Colonic mucosa (tissue), 4 donors: ENCODE results near the gene SGPP1. TPM values are rescaled to one million over a fixed set of nuclear protein-coding genes. Genes with fewer than 3 reads are reported as not detected.
"Not testable (repeated sequence)": the region's sequence is repeated elsewhere in the genome, so short reads cannot be mapped to it uniquely, and the experiment has no call there.

Source experiments
- DNase-seq: peaks from one replicate; pipeline ENCODE4 v3.0.0-alpha.2; 2020
- H3K27ac ChIP-seq: fragments of 200-600 bp; one replicate; pipeline ENCODE4 v1.8.0; 2021
- H3K27me3 ChIP-seq: fragments of 200-600 bp; one replicate; pipeline ENCODE4 v1.8.0; 2021
- H3K36me3 ChIP-seq: fragments of 200-600 bp; one replicate; pipeline ENCODE4 v1.8.0; 2021
- H3K4me1 ChIP-seq: fragments of 200-600 bp; one replicate; pipeline ENCODE4 v1.8.0; 2021; ENCODE audit warnings: mild to moderate bottlenecking
- H3K4me3 ChIP-seq: fragments of 200-600 bp; one replicate; pipeline ENCODE4 v1.8.0; 2021
- H3K9ac ChIP-seq, 2 donors: one replicate each; pipeline ENCODE4 v1.7.0; 2013; ENCODE audit warnings: control low read depth in 2 of 2, low read depth in 2 of 2, low read length in 2 of 2
- H3K9me3 ChIP-seq: fragments of 200-600 bp; one replicate; pipeline ENCODE4 v1.8.0; 2021
- intact Hi-C: fragments of 100-400 bp; cut with DNase I; formaldehyde crosslinking; loops from one replicate; pipeline ENCODE4 v1.14.1; 2022
- total RNA-seq, 2 donors: library from RNA; stranded (reverse); fragmentation: NEBNext Ultra II Directional in 1 of 2; extraction: Animal tissue kit (Norgen Biotek cat#: 25700) in 1 of 2; gene quantifications; one replicate each; pipeline ENCODE4 v1.2.1, GENCODE V29; 2021
- TF ChIP-seq, protein P1 (sequence below): fragments of 200-600 bp; IDR thresholded peaks from one replicate; pipeline ENCODE4 v1.8.0; 2022; ENCODE audit warnings: antibody characterized with exemption, mild to moderate bottlenecking
- donor health status: healthy.
- donor health status: DM: no; HTN: no; CAD: no.
- donor health status: DM: no; HTN: no; CAD: no.

The SGPP1 gene
- total RNA-seq, 2 donors from 2014 or later = 10.5 to 20.0 TPM

DNA sequence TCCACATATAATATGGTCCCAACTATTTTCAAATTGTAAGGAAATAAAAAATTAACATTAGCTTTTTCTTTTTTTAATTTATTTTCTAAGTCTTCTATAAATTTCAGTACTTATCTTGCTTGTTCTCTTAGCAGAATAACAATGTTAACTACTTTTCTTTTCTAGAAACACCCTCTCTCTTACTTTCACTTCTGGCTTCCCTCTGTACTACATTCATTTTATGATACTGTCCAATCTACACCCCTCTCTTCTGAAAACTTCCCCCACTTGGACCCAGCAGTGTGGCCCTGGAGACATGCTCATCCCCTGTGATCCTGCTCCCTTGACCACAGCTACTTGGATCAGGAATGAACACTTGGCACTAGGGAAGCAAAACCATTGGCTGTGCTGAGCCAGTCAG lies 15.7 kb downstream of the SGPP1 start:
- intact Hi-C loops = no loop called here
- Histone ChIP-seq H3K9me3 (no peaks in the 10 kb centered on the region), H3K27me3 (no peaks in the 10 kb centered on the region), H3K27ac (no peak overlapping the region), H3K36me3 (no peaks in the 10 kb centered on the region), H3K4me3 (no peak overlapping the region), H3K4me1 (peaks cover 3% of the 10 kb centered on the region), H3K9ac (no peak overlapping the region)
- no peak for DNase-seq
- TF ChIP-seq, protein P1, sequence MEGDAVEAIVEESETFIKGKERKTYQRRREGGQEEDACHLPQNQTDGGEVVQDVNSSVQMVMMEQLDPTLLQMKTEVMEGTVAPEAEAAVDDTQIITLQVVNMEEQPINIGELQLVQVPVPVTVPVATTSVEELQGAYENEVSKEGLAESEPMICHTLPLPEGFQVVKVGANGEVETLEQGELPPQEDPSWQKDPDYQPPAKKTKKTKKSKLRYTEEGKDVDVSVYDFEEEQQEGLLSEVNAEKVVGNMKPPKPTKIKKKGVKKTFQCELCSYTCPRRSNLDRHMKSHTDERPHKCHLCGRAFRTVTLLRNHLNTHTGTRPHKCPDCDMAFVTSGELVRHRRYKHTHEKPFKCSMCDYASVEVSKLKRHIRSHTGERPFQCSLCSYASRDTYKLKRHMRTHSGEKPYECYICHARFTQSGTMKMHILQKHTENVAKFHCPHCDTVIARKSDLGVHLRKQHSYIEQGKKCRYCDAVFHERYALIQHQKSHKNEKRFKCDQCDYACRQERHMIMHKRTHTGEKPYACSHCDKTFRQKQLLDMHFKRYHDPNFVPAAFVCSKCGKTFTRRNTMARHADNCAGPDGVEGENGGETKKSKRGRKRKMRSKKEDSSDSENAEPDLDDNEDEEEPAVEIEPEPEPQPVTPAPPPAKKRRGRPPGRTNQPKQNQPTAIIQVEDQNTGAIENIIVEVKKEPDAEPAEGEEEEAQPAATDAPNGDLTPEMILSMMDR = no peak

DNA sequence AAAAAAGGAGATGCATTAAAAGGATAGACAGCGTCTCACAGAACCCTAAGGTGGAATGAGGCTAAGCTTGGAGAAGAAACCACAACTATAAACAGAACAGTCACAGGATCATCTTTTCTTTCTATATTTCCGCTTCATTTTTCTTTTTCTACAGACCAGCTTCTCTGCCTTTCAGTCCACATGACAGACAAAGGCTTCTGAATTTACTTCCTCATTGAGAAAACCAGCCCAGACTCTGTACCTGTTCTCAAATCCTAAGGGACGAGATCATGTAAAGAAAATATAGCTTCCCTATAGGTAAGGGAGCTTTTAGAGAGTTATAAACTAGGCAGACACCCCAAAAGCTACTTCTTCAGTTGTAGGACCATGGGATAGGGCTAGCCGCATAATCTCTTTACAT lies 17.4 kb downstream of the SGPP1 start:
- TF ChIP-seq, protein P1 = no peak
- Histone ChIP-seq H3K9me3 (no peaks in the 10 kb centered on the region), H3K9ac (no peak overlapping the region), H3K4me3 (no peak overlapping the region), H3K27ac (no peak overlapping the region), H3K4me1 (peaks cover 3% of the 10 kb centered on the region), H3K36me3 (no peaks in the 10 kb centered on the region), H3K27me3 (no peaks in the 10 kb centered on the region)
- intact Hi-C loops = no loop called here
- DNase-seq = no peak

DNA sequence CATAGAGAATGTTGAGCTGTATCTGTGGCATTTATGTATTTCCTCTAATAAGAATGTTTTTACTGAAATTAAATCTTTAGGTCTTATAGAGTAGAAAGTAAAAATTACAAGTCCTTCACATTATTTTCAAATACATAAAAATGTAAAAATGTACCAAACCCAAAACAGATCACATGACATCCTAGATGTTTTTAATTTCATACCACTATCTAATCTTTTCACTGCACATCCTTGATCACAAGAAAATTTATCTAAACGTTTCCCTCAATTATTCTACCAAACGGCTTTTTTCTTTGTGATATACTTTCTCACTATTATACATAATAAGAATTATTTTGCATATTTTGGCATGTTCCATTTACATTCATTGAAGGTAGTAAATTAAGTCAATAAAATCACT lies 18.3 kb downstream of the SGPP1 start:
- H3K4me1 ChIP-seq = peaks cover 3% of the 10 kb centered on the region
- DNase-seq = no peak
- H3K9ac ChIP-seq = no peak overlapping the region
- H3K27me3 ChIP-seq = no peaks in the 10 kb centered on the region
- H3K9me3 ChIP-seq = no peaks in the 10 kb centered on the region
- H3K27ac ChIP-seq = no peak overlapping the region
- H3K4me3 ChIP-seq = no peak overlapping the region
- intact Hi-C loops = no loop called here
- TF ChIP-seq, protein P1 = no peak
- no peaks in the 10 kb centered on the region for H3K36me3 ChIP-seq

DNA sequence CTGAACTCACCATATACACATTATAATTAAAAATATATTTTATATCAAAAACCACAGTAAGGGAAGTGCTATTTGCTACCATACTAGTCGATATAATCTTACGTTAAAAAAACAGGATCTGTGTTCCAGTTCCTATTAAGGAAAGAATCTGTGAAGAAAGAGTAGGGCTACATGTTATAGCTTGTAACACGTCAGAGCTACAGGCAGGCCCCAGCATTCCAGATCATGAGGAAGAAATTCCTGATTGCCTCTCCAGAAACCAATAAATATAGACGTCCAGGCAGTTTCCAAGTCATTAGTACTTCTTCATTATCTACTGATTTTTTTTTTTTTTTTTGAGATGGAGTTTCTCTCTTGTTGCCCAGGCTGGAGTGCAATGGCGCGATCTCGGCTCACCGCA lies 20.6 kb downstream of the SGPP1 start:
- Histone ChIP-seq H3K9ac (no peak overlapping the region), H3K4me3 (no peak overlapping the region), H3K36me3 (no peaks in the 10 kb centered on the region), H3K9me3 (no peaks in the 10 kb centered on the region), H3K27me3 (no peaks in the 10 kb centered on the region), H3K27ac (no peak overlapping the region), H3K4me1 (no peaks in the 10 kb centered on the region)
- intact Hi-C loops = no loop called here
- no peak for DNase-seq
- TF ChIP-seq, protein P1 = no peak

DNA sequence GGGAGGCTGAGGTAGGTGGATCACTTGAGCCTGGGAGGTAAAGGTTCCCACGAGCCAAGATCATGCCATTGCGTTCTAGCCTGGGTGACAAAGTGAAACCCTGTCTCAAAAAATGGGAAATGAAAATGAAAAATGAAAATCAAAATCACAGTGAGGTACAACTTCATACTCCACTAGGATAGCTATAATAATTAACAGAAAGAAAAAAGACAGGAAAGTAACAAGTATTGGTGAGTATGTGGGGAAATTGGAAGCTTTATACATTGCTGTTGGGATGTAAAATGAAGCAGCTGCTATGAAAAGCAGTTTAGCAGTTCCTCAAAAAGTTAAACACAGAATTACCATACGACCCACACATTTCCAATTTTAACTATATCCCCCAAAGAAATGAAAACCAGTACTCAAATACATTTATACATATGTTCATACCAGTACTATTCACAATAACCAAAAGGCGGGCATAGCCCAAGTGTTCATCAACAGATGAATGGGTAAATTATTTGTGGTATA lies 22.2 kb downstream of the SGPP1 start:
- Histone ChIP-seq H3K36me3 (no peaks in the 10 kb centered on the region), H3K9ac (no peak overlapping the region), H3K9me3 (no peaks in the 10 kb centered on the region), H3K4me3 (no peak overlapping the region), H3K27ac (no peak overlapping the region), H3K4me1 (no peaks in the 10 kb centered on the region), H3K27me3 (no peaks in the 10 kb centered on the region)
- TF ChIP-seq, protein P1 = no peak
- DNase-seq = no peak
- intact Hi-C loops = no loop called here

DNA sequence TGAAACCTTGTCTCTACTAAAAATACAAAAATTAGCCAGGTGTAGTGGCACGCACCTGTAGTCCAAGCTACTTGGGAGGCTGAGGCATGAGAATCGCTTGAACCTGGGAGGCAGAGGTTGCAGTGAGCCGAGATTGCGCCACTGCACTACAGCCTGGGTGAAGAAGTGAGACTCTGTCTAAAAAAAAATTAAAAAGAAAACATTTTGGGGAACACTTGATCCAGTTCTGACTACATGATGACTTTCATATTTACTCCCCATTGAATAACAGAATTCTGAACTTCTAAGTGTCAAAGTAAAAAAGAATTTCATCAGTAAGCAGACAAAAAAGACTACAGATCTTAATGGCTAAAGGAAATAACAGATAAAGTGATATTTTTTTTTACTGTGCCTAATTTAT lies 25.3 kb downstream of the SGPP1 start:
- H3K9me3 ChIP-seq, H3K27me3 ChIP-seq, H3K9ac ChIP-seq, H3K27ac ChIP-seq, H3K4me1 ChIP-seq, DNase-seq, H3K4me3 ChIP-seq, H3K36me3 ChIP-seq, intact Hi-C loops: not testable (repeated sequence)
